ENCODE results near the gene ADGRL3.

GRCh38 chr4:61575796-61576195 is 375.7 kb downstream of the ADGRL3 start:
- no peak for TF ChIP-seq CTCF (conservative IDR thresholded peaks at IDR 0.05 in 1 of 2, IDR thresholded peaks at IDR 0.05 in 1 of 2; ENCODE audit: low read depth in 1 of 2, low read length in 2 of 2)
- no peak for TF ChIP-seq EZH2 (IDR thresholded peaks at IDR 0.05; ENCODE audit: low read length, missing control alignments)
